MCF 10A (cell line): Measurements from ENCODE around the gene SAMD10. TPM values are rescaled to one million over a fixed set of nuclear protein-coding genes. Genes with fewer than 3 reads are reported as not detected.

Experiments used
- BruUV-seq: library from RNA; stranded (reverse); fragments of 400-500 nt; replicated peaks from 2 replicates; lab custom pipeline; 2021; lab: Mats Ljungman, UMichigan
- CTCF ChIA-PET: fragments of 300-600 bp; sonication (Branson Sonifier 250); formaldehyde crosslinking; extraction: SDS; loops from one replicate; lab custom pipeline; 2021; ENCODE audit warnings: antibody characterized with exemption, inconsistent platforms; lab: Yijun Ruan, JAX
- POLR2A ChIA-PET: fragments of 300-600, 350-650 bp; sonication (Branson Sonifier 250); formaldehyde crosslinking; extraction: SDS; loops from one replicate; lab custom pipeline; 2020; ENCODE audit warnings: antibody characterized with exemption, inconsistent platforms; lab: Yijun Ruan, JAX
- DNase-seq: peaks from one replicate; pipeline ENCODE4 v3.0.0-alpha.2; 2018; ENCODE audit not compliant: unreplicated experiment
- H3K27ac Mint-ChIP-seq: one replicate; pipeline ENCODE4 v1.8.0; 2022; ENCODE audit warnings: mild to moderate bottlenecking, low read depth, mixed read lengths; ENCODE audit not compliant: unreplicated experiment
- H3K27me3 Mint-ChIP-seq: one replicate; pipeline ENCODE4 v1.8.0; 2022; ENCODE audit warnings: mixed read lengths; ENCODE audit not compliant: insufficient read depth, unreplicated experiment
- H3K36me3 Mint-ChIP-seq: one replicate; pipeline ENCODE4 v1.8.0; 2022; ENCODE audit warnings: mild to moderate bottlenecking, moderate library complexity, mixed read lengths; ENCODE audit not compliant: insufficient read depth, unreplicated experiment
- H3K4me1 Mint-ChIP-seq: one replicate; pipeline ENCODE4 v1.8.0; 2022; ENCODE audit warnings: mixed read lengths; ENCODE audit not compliant: insufficient read depth, unreplicated experiment
- H3K4me3 Mint-ChIP-seq: one replicate; pipeline ENCODE4 v1.8.0; 2022; ENCODE audit warnings: mild to moderate bottlenecking, moderate library complexity, mixed read lengths; ENCODE audit not compliant: unreplicated experiment
- H3K9me3 Mint-ChIP-seq: one replicate; pipeline ENCODE4 v1.8.0; 2022; ENCODE audit warnings: mixed read lengths; ENCODE audit not compliant: unreplicated experiment
- intact Hi-C: fragments of 100-400 bp; cut with micrococcal nuclease; formaldehyde crosslinking; loops from 2 replicates; pipeline ENCODE4 v1.14.1; 2022
- total RNA-seq: library from RNA; stranded (reverse); gene quantifications from 2 replicates; pipeline ENCODE4 v1.2.3, GENCODE V29; 2022
- TF ChIP-seq, protein P1 (sequence below): fragments of 200-600 bp; IDR thresholded peaks from one replicate; pipeline ENCODE4 v1.8.0; 2022; ENCODE audit warnings: antibody characterized with exemption, mild to moderate bottlenecking; ENCODE audit not compliant: unreplicated experiment

SAMD10 gene
- total RNA-seq, 1 experiment from 2014 or later = 4.4 TPM

- Mint-ChIP-seq H3K36me3 (peaks cover 68% of the 10 kb centered on the region), H3K27me3 (no peaks in the 10 kb centered on the region), H3K9me3 (no peaks in the 10 kb centered on the region), H3K27ac (no peak overlapping the region), H3K4me3 (no peak overlapping the region), H3K4me1 (no peaks in the 10 kb centered on the region)
- ChIA-PET POLR2A (no interaction called here), CTCF (interaction anchor here (0.5 to 3.9 kb wide), 3 partner anchors 32 to 50 kb away, joined by 3 to 18 read pairs (median 12); partner anchors contain the start of gene UCKL1)
- TF ChIP-seq, protein P1, sequence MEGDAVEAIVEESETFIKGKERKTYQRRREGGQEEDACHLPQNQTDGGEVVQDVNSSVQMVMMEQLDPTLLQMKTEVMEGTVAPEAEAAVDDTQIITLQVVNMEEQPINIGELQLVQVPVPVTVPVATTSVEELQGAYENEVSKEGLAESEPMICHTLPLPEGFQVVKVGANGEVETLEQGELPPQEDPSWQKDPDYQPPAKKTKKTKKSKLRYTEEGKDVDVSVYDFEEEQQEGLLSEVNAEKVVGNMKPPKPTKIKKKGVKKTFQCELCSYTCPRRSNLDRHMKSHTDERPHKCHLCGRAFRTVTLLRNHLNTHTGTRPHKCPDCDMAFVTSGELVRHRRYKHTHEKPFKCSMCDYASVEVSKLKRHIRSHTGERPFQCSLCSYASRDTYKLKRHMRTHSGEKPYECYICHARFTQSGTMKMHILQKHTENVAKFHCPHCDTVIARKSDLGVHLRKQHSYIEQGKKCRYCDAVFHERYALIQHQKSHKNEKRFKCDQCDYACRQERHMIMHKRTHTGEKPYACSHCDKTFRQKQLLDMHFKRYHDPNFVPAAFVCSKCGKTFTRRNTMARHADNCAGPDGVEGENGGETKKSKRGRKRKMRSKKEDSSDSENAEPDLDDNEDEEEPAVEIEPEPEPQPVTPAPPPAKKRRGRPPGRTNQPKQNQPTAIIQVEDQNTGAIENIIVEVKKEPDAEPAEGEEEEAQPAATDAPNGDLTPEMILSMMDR = no peak
- no TSS peak for BruUV-seq
- no peak for DNase-seq
- intact Hi-C loops = no loop called here
These were observed 27.0 kb upstream of the SAMD10 start for GRCh38 chr20:64006490-64006889.

DNA sequence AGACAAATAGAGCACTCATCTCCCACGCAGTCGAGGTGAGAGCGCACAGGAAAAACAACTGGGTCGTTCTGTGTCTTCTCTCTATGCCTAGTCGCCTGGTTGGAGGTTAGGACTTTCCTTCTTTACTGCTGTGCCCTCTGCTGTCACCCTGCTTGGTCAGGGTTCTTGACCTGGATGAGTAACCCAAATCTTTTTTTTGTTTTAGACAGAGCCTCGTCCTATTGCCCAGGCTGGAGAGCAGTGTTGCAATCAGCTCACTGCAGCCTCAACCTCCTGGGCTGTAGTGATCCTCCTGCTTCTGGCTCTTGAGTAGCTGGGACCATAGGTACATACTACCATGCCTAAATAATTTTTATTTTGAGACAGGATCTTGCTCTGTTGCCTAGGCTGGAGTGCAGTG is 26.0 kb upstream of the SAMD10 start:
- Mint-ChIP-seq H3K27me3 (no peaks in the 10 kb centered on the region), H3K9me3 (no peaks in the 10 kb centered on the region), H3K4me3 (no peak overlapping the region), H3K36me3 (peaks cover 79% of the 10 kb centered on the region), H3K4me1 (no peaks in the 10 kb centered on the region), H3K27ac (no peak overlapping the region)
- CTCF ChIA-PET = interaction anchor here (0.7 to 3.9 kb wide), 2 partner anchors 33 to 108 kb away, joined by 3 to 18 read pairs; no protein-coding TSS in a partner anchor
- TF ChIP-seq, protein P1 = no peak
- POLR2A ChIA-PET = interaction anchor here (0.9 kb wide), 1 partner anchor 39 kb away, joined by 4 read pairs; no protein-coding TSS in a partner anchor
- no TSS peak for BruUV-seq
- DNase-seq = no peak
- intact Hi-C loops = no loop called here

DNA sequence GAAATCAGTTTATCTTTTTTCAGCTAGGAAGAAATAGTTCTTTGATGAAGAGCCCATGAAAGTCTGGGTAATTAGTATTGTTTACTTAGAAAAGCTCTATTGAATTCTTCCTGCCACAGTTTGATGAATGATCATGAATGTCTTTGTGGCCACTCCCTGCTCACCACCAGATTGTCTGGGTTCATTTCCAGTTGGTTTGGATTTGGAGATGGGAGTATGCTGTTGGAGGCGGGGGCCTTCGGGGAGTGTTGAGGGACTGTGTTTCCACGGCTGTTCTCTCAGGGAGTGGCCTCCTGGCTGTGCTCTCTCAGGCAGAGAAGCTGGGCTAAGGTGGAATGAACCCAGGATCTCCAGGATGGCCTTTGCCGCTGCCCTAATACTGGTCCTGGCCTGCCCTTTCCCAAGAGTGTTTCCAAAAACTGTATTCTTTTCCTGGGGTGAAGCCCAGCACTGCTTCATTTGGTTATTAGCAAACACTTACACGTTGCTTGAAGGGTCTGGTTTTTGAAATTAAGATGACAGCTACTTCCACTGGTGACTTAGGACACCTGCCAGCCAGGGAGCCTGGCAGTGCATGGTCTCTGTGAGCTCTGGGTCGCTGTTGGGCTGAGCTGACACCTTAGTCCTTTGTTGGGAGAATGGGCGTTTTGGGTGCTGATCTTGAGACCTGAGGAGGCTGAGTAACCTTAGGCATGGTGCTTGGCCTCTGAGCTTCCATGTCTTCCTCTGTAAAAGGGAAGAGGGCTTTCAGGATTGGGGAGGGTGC is 24.7 kb upstream of the SAMD10 start:
- H3K27ac Mint-ChIP-seq = no peak overlapping the region
- ChIA-PET CTCF (interaction anchor here (0.6 to 3.9 kb wide), 4 partner anchors 16 to 53 kb away, joined by 3 to 18 read pairs (median 4); partner anchors contain the start of gene PRPF6), POLR2A (interaction anchor here (1.0 to 1.8 kb wide), 3 partner anchors 13 to 22 kb away, joined by 3 to 7 read pairs (median 3); no protein-coding TSS in a partner anchor)
- TF ChIP-seq, protein P1 = no peak
- no peak for DNase-seq
- BruUV-seq = no TSS peak
- H3K36me3 Mint-ChIP-seq = peaks cover 79% of the 10 kb centered on the region
- H3K27me3 Mint-ChIP-seq = no peaks in the 10 kb centered on the region
- intact Hi-C loops = no loop called here
- no peaks in the 10 kb centered on the region for H3K4me1 Mint-ChIP-seq
- H3K4me3 Mint-ChIP-seq = no peak overlapping the region
- no peaks in the 10 kb centered on the region for H3K9me3 Mint-ChIP-seq

DNA sequence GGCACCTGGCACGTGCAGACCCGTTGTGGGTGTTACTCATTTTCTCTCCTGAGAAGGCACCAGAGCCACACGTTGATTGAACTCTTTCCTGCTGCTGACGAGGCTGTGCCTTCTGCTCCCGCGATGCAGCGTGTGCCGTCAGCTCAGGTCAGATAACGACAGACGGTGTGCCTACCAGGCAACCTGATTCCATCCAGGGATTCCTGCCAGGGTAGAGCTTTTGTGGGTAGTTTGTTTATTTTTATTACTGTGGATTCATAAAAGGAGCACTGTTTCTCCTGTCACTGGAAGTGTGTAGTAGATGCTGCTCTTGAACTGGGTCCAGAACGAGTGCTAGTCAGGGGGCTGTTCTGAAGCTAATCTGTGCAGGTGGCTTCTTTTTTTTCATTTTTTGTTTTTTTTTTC is 22.2 kb upstream of the SAMD10 start:
- intact Hi-C loops = no loop called here
- peak; percentile 13 for DNase-seq
- no peak overlapping the region for H3K4me3 Mint-ChIP-seq
- CTCF ChIA-PET = interaction anchor here (1.1 kb wide), 1 partner anchor 26 kb away, joined by 3 read pairs; no protein-coding TSS in a partner anchor
- H3K27me3 Mint-ChIP-seq = no peaks in the 10 kb centered on the region
- no peak overlapping the region for H3K27ac Mint-ChIP-seq
- H3K9me3 Mint-ChIP-seq = no peaks in the 10 kb centered on the region
- BruUV-seq = no TSS peak
- no peaks in the 10 kb centered on the region for H3K4me1 Mint-ChIP-seq
- POLR2A ChIA-PET = interaction anchor here (0.5 to 0.8 kb wide), 2 partner anchors 12 to 374 kb away, joined by 3 read pairs; no protein-coding TSS in a partner anchor
- TF ChIP-seq, protein P1 = no peak
- H3K36me3 Mint-ChIP-seq = peaks cover 80% of the 10 kb centered on the region
